GM23338 (cell line): ENCODE data around the gene RIT2.

Experiments used
- EZH2 ChIP-seq: fragments of 200-600 bp; sonication (generic); IDR thresholded peaks from one replicate; pipeline ENCODE4 v1.8.0; 2017; ENCODE audit warnings: antibody characterized with exemption, mild to moderate bottlenecking, low read depth; ENCODE audit not compliant: unreplicated experiment
- TF ChIP-seq, protein P1 (sequence below), 2 experiments: fragments of 200-600 bp in 1 of 2; sonication (generic) in 1 of 2; conservative IDR thresholded peaks; 2 replicates each; pipeline versions ENCODE4 v1.5.1 to v1.6.1; 2016 to 2017; ENCODE audit warnings: antibody characterized with exemption in 2 of 2, low read depth in 2 of 2, mild to moderate bottlenecking in 2 of 2, moderate library complexity in 1 of 2

GRCh38 chr18:43108882-43109281 is 6.6 kb downstream of the RIT2 start:
- TF ChIP-seq EZH2: no peak
- TF ChIP-seq, protein P1, sequence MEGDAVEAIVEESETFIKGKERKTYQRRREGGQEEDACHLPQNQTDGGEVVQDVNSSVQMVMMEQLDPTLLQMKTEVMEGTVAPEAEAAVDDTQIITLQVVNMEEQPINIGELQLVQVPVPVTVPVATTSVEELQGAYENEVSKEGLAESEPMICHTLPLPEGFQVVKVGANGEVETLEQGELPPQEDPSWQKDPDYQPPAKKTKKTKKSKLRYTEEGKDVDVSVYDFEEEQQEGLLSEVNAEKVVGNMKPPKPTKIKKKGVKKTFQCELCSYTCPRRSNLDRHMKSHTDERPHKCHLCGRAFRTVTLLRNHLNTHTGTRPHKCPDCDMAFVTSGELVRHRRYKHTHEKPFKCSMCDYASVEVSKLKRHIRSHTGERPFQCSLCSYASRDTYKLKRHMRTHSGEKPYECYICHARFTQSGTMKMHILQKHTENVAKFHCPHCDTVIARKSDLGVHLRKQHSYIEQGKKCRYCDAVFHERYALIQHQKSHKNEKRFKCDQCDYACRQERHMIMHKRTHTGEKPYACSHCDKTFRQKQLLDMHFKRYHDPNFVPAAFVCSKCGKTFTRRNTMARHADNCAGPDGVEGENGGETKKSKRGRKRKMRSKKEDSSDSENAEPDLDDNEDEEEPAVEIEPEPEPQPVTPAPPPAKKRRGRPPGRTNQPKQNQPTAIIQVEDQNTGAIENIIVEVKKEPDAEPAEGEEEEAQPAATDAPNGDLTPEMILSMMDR (conservative IDR thresholded peaks at IDR 0.05; ENCODE audit: low read depth in 2 of 2): no peak
